ENCODE data around the gene RAB3A. TPM values are rescaled to one million over a fixed set of nuclear protein-coding genes. Genes with fewer than 3 reads are reported as not detected.

Gene RAB3A
- total RNA-seq, 4 donors from 2014 or later, result 0.40 to 2.5 (median 2.0) TPM; not detected in 1

DNA sequence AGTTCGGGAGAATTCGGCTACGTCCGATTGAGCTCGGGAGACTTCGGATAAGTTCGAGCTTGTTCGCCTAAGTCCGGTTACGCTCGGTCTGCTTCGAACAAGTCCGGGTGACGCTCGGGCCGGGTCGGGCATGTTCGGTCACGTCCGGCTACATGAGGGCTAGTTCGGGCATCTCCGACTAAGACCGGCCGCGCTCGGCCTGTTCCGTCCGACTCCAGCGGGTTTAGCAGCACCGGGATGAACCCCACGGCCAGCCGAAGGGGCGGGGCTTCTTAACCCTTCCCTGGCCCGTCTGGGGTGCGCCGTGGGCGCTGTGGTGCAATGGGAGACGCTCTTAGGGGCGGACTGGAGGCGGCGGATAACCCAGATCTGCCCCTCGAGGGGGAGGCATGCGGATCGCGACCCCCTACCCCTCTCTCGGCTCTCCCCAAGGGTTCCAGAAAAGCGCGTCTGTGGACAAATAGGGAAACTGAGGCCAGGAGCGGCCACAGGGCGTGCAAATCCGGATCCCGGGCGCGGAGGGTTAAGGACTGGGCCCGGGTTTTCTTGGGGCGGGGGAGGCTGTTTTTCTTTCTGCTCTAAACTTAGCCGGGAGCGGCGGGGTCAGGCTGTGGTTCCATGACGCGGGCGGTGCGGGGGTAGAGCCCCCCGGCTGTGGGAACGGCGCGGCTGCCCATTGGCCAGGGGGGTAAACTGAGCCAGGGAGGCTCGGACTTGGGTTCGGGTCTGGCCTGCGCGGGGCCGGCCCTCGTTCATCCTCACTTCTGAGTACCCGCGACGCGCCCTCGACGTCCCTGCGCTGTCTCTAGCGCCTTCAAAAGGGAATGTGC, 20.9 kb upstream of the RAB3A start:
- no peaks in the 10 kb centered on the region for H3K36me3 ChIP-seq
- intact Hi-C loops (cut with DNase I), result no loop called here
- H3K27ac ChIP-seq, result peak overlapping the region in 1 of 3 donors; percentile 27
- WGBS, 2 donors, result 0 to 1% methylated on average over 7 to 60 of the region's 81 CpGs
- DNase-seq, result peak; percentile 99
- no peak for TF ChIP-seq CTCF (IDR thresholded peaks at IDR 0.05)
- no peak for TF ChIP-seq POLR2A (IDR thresholded peaks at IDR 0.05)
- H3K9me3 ChIP-seq, result no peaks in the 10 kb centered on the region
- peaks cover 8% of the 10 kb centered on the region for H3K27me3 ChIP-seq
- H3K4me1 ChIP-seq, result peaks cover 7 to 32% of the 10 kb centered on the region in 2 donors
- peak overlapping the region in 1 of 3 donors; percentile 24 for H3K4me3 ChIP-seq (replicated peaks in 1 of 3)

DNA sequence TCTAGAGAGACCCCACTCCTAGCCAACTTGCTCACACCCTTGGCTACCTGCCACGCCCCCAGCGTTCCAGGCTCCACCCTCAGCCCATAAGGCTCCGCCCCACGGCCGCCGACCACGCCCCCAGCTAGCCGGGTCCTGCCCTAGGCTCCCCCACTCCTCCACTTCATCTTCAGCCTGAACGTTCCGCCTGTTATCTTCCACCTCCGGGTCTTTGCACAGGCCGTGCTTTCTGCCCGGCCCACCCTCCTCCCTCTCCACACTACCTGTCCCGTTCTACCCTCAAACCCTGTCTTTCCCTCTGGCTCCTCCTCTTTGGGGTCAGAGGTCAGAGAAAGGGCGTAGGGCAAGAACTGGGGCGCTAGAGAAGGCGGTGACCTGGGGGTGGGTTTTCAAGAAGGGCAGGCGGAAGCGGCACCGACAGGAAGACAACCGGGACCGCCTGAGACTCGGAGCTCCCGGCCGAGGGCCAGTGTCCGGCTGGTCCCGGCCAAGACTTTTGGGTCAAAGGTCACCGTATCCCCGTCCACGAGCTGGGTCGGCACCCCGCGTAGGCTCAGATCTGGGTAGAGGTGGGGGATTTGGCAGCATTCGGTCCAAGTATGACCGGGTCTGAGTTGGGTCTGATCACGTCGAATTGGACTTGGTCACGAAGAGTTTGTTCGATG, 20.1 kb upstream of the RAB3A start:
- Histone ChIP-seq H3K36me3 (no peaks in the 10 kb centered on the region), H3K27me3 (peaks cover 8% of the 10 kb centered on the region), H3K27ac (no peak overlapping the region), H3K9me3 (no peaks in the 10 kb centered on the region), H3K4me1 (peaks cover 7 to 32% of the 10 kb centered on the region in 2 donors), H3K4me3 (replicated peaks in 1 of 3) (peak overlapping the region in 1 of 3 donors; percentile 24)
- DNase-seq, result peak in 1 of 2 donors; percentile 17
- intact Hi-C loops (cut with DNase I), result no loop called here
- no peak for TF ChIP-seq CTCF (IDR thresholded peaks at IDR 0.05)
- no peak for TF ChIP-seq POLR2A (IDR thresholded peaks at IDR 0.05)
- 8 to 9% methylated on average over 32 to 38 of the region's 39 CpGs for WGBS, 2 donors

DNA sequence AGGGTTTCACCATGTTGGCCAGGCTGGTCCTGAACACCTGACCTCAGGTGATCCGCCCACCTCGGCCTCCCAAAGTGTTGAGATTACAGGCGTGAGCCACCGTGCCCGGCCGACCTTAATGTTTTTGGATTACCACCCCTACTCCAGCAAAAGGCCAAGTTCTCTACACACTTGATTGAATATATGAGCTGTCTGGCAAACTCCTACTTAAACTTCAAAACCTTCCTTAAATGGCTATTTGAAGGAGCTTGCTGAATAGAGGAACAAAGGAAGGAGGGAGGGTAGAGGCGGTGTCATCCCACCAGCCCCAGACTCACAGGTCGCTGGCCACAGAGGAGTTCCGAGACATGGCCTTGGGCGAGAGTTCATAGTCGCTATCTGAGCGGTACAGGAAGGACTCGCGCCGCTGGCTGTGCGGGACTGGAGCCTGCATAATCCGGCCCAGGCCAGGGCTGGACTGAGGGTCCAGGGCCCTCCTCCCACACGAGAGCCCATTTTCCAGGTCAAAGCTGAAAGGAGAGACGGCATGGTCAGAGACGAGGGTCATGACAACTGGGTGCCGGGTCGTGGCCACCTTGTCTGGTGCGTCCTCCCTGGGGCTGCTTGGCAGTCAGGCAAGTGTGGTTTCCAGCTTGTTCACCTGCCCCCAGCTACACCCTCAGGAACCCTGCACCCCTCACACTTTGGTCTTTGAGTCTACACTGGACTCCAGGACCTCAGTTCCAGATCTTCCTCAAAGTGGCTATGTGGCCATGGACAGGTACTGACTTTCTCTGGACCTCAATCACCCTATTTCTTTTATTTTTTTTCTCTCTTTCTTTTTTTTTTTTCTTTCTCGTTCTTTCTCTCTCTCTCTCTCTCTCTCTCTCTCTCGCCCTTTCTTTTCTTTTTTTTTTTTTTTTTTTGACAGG, 18.2 kb upstream of the RAB3A start:
- intact Hi-C loops (cut with DNase I), result no loop called here
- 87 to 89% methylated on average over 25 of the region's 25 CpGs for WGBS, 2 donors
- H3K27me3 ChIP-seq, result peaks cover 8% of the 10 kb centered on the region

DNA sequence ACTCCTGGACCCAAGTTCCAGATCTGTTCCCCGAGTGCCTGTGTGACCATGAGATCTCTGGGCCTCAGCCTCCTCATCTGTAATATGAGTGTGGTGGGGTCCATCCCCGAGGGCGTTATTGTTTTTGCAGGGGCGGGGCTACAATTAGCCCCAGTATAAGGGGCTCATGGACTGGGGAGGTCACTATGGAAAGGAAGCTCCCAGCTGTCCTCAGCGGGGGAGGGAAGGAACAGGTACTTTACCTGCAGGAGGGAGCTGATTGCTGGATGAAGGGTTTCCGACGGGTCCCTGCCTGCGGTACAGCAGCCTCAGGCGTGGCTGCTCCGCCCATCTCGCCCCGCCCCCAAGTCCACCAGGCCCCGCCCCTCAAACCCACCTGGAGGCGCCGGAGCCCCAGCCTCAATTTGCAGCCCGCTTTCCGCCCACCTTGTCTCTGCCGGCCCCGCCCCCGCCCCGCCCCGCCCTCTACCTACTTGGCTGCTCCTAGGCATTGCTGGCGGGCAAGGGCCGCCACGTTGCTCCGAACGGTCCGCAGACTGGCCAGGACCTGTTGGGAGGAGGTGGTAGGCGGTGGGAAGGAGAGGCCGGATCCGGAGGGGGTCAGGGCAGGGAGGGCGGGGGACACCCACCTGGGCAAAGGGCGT, 16.9 kb upstream of the RAB3A start:
- no peaks in the 10 kb centered on the region for H3K9me3 ChIP-seq
- TF ChIP-seq CTCF (IDR thresholded peaks at IDR 0.05) (no peak), POLR2A (IDR thresholded peaks at IDR 0.05) (no peak)
- intact Hi-C loops (cut with DNase I), result no loop called here

More for the DNA sequence above, 18.2 kb upstream of the RAB3A start:
- no peak overlapping the region for H3K4me3 ChIP-seq (replicated peaks in 1 of 3)
- peaks cover 7 to 32% of the 10 kb centered on the region in 2 donors for H3K4me1 ChIP-seq
- no peaks in the 10 kb centered on the region for H3K9me3 ChIP-seq
- DNase-seq, result no peak
- no peaks in the 10 kb centered on the region for H3K36me3 ChIP-seq
- TF ChIP-seq POLR2A (IDR thresholded peaks at IDR 0.05) (no peak), CTCF (IDR thresholded peaks at IDR 0.05) (no peak)
- no peak overlapping the region for H3K27ac ChIP-seq

More for the DNA sequence above, 16.9 kb upstream of the RAB3A start:
- peak; percentile 18 to 30 for DNase-seq
- 9% methylated on average over 10 of the region's 33 CpGs; no CpG with 5 or more reads in 1 of the 2 donors for WGBS, 2 donors
- Histone ChIP-seq H3K4me3 (replicated peaks in 1 of 3) (no peak overlapping the region), H3K27ac (no peak overlapping the region), H3K4me1 (peaks cover 7 to 25% of the 10 kb centered on the region in 2 donors), H3K36me3 (no peaks in the 10 kb centered on the region), H3K27me3 (peaks cover 8% of the 10 kb centered on the region)
